HG02938 (cell line): ENCODE results near the gene PLA2G4D.
"Not testable (repeated sequence)": the region's sequence is repeated elsewhere in the genome, so short reads cannot be mapped to it uniquely, and the experiment has no call there.

Experiments
- ATAC-seq: cut with Tn5 transposase; IDR thresholded peaks from one replicate; pipeline ENCODE4 v1.9.1; 2021; ENCODE audit warnings: mild to moderate bottlenecking, moderate library complexity; ENCODE audit not compliant: unreplicated experiment

PLA2G4D gene

DNA sequence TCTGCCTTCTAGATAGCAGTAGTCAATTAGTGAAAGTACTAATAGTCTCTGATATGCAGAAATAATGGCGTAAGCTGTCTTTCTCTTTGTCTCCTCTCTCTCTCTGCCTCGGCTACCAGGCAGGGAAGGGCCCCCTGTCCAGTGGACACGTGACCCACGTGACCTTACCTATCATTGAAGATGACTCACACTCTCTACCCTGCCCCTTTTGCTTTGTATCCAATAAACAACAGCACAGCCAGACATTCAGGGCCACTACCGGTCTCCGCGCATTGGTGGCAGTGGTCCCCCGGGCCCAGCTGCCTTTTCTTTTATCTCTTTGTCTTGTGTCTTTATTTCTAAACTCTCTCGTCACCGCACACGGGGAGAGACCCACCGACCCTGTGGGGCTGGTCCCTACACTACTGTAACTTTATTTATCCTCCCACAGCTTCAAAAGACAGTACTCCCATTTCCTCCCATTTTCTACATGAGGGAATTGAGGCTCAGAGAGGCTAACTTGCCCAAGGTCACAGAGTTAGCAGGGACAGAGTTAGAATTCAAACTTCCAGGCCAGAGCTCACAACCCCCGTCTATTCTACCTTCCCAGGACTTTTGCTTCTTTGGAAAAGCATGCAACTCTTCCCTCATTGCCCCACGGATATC is 2.5 kb downstream of the PLA2G4D start:
- not testable (repeated sequence) for ATAC-seq

DNA sequence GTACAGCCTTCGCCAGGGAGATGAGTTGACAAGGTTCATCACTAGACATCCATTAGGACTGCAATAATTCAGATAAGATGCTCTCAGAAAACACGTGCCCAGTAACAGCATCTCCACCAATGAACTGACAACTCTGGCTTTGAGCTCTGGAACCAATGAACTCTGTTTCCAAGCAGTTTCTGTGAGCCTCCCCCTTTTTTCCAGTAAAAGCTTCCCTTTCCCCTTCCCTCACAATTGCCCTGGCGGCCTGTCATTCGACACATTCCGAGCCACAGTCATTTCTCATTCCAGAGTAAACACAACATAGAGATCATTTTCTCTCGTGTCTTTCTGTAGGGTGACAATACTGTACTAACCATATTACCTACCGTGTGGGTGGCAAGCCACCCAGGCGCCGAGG is 3.6 kb downstream of the PLA2G4D start:
- no peak for ATAC-seq

GRCh38 chr15:42090370-42090769 is 4.0 kb downstream of the PLA2G4D start:
- no peak for ATAC-seq

DNA sequence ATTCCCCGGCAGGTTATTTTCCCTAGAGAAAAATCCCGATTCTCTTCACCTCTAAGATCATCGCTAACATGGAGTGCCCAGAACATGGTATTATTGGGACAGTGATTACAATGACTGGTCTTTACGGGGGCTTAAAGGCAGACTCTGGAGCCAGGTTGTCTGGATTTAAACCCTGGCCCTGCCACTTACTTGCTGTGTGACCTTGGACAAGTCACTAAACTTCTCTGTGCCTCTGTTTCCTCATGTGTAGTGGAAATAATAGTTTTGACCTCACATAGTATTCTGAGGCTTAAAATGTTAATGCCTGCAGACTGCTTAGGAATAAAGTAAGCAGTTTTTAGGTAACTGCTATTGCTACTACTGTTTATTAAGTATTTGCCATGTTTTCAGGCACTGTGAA is 4.4 kb downstream of the PLA2G4D start:
- ATAC-seq, result no peak

- ATAC-seq, result no peak
Observed at GRCh38 chr15:42088801-42089640, 5.3 kb downstream of the PLA2G4D start.

GRCh38 chr15:42087926-42088800 is 6.2 kb downstream of the PLA2G4D start:
- no peak for ATAC-seq

DNA sequence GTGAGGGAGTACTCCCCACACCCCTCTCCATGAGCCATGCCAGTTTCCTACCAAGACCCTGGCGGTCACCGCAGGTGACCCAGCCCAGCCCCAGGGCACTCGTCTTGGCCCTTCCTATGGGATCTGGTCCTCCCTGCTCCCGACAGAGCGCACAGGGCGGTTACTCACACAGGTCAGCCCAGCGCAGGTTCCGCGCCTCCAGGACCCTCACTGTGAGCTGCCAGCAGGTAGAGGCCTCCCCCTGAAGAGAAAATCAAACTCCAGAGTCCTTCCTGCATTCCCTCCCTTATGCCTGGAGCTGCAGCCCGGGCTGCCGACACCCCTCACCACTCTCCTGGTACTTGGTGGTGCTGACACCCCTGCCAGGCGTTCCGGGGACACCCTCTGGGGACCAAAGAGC is 6.9 kb downstream of the PLA2G4D start:
- ATAC-seq, result no peak

DNA sequence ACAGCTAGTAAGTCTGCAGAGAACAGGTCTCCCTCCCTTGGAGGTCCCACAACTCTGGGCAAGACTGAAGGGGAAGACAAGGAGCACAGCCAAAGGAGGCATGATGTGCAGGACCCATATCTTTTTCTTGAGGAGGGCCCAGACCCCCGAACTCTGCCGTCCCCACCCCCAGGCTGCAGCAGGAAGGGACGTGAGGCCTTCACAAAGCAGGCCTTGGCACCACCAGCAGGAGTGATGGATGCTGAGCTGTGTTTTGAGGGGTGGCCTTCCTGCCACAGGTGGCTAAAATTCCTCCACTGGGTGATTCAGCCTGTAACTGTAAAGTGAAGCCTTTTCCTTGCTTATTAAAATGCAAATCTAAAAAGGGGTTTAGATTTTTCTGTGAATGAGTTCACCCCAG is 8.6 kb downstream of the PLA2G4D start:
- ATAC-seq, result no peak

- no peak for ATAC-seq
Observed at GRCh38 chr15:42085236-42085605, 9.1 kb downstream of the PLA2G4D start.

GRCh38 chr15:42084465-42085235 is 9.7 kb downstream of the PLA2G4D start:
- ATAC-seq, result no peak

GRCh38 chr15:42083916-42084315 is 10.4 kb downstream of the PLA2G4D start:
- ATAC-seq, result no peak

GRCh38 chr15:42083605-42083908 is 10.8 kb downstream of the PLA2G4D start:
- no peak for ATAC-seq

DNA sequence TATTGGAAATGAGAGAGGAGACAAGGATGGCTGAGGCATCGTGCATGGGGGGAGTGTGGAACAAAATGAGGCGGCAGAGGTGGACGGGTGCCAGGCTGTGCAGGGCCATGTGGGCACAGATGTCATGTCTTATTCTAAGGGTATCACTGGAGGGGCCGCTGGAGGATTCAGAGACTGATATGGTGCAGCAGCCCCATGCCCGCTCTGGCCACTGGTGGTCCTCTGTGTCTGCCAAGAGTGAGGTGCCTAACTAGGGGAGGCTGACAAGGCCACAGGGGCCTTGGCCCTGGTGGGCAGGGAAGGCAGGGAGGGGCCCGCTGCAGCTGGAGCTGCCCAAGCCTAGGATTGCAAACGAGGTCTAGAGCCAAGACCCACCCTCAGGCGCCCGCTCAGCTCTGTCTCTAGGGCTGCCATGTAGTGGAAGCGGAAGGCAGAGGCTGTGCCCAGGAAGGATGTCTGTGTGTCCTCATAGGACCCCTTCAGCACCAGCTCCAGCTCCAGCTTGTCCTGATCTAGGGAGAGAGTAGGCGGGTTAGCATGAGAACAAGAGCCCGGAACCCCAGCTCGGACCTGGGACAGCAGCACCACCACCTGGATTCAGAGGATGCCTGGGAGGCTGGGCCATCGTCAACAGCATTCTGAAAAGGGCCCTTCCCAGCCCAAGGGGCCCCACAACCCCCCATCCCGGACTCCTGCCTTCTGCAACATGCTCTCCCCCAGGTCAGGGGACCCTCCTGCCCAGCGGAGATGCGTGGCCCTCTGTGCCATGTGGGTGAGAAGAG is 11.3 kb downstream of the PLA2G4D start:
- ATAC-seq, result no peak

- no peak for ATAC-seq
Observed at GRCh38 chr15:42082141-42082540, 12.2 kb downstream of the PLA2G4D start.

GRCh38 chr15:42080919-42081830 is 13.2 kb downstream of the PLA2G4D start:
- ATAC-seq, result no peak

DNA sequence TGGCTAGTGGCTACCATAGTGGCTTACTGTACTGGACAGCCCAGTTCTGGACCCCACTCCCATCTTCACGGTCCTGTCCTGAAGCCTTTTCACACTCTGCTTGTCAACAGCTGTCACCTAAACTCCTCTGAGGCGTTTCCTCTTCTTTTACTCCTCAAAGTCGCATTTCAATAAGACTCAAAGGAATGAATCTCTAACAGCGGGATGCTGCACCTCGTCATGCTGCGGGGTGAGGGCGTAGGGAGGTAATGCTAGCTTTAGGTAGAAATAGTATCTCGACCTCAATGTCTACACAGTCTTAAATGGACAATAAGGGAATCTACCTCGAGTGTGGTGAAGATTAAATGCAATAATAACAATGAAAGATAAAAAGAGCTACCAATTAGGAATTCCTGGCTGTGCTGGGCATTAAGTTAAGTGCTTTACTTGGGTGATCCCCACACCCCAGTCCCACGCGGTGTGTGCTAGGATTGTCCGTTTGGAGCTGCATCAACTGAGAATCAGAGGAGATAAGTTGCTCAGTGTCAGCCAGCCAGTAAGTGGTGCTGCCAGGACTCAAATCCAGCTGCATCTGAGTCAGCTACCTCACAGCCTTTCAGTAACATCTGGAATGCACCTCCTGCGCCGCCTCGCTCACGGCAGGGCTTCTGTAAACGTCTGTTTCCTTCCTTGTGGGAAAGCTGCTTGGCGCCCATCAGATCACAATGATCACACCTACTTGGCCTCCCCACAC is 14.0 kb downstream of the PLA2G4D start:
- no peak for ATAC-seq

- ATAC-seq, result no peak
Observed at GRCh38 chr15:42079401-42079908, 14.9 kb downstream of the PLA2G4D start.

DNA sequence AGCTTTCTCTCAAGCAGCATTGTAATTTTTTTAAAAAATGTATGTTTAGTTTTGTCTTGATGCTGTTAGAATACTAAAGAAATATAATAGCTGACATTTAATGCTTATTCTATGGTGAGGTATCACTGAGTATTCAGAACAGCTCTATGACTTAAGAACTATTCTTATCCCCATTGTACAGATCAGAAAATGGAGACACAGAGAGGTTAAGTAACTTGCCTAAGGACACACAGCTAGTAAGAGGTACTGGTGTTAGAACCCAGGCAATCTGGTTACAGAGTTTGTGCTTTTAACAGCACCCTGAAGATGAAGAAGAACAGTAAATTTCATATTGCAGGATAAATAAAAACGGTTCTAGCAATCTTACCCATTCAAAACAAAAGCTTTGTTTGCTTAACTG is 15.5 kb downstream of the PLA2G4D start:
- no peak for ATAC-seq
